HEK293 (cell line): Measurements from ENCODE around the gene USP33.

Experiments used
- CTCF ChIA-PET: fragments of 350-600 bp; formaldehyde crosslinking; extraction: SDS; loops from one replicate; lab custom pipeline; 2021; ENCODE audit warnings: antibody characterized with exemption; lab: Yijun Ruan, JAX
- POLR2A ChIA-PET: fragments of 300-600 bp; formaldehyde crosslinking; extraction: SDS; loops from one replicate; lab custom pipeline; 2020; ENCODE audit warnings: antibody characterized with exemption, inconsistent platforms; lab: Yijun Ruan, JAX
- H3K27ac ChIP-seq: fragments of 200-500 bp; sonication (Bioruptor generic); 2 replicates; pipeline ENCODE4 v1.5.1; 2014; ENCODE audit warnings: low read depth, low read length, control low read depth, inconsistent platforms; ENCODE audit errors: extremely low read depth
- H3K36me3 ChIP-seq, 2 experiments: fragments of 200-500 bp in 1 of 2; sonication (Bioruptor generic) in 1 of 2; 1 replicate in 1 of 2; 2 replicates in 1 of 2; pipeline ENCODE4 v1.5.1; 2014 to 2017; ENCODE audit warnings: inconsistent platforms in 2 of 2, low read length in 2 of 2; ENCODE audit not compliant: control insufficient read depth in 2 of 2, insufficient read depth in 1 of 2
- H3K4me1 ChIP-seq: fragments of 200-500 bp; sonication (Bioruptor generic); 2 replicates; pipeline ENCODE4 v1.5.1; 2014; ENCODE audit warnings: mild to moderate bottlenecking, low read length, inconsistent platforms; ENCODE audit not compliant: control insufficient read depth, insufficient read depth
- H3K4me3 ChIP-seq: 2 replicates; pipeline ENCODE4 v1.5.1; 2011; ENCODE audit warnings: low read depth, mild to moderate bottlenecking, control low read depth, low read length, moderate library complexity
- H3K9me3 ChIP-seq: fragments of 200-500 bp; sonication (Bioruptor generic); 2 replicates; pipeline ENCODE4 v1.5.1; 2014; ENCODE audit warnings: low read depth, low read length, inconsistent platforms; ENCODE audit not compliant: control insufficient read depth, insufficient read depth
- CTCF ChIP-seq: fragments of 450-650 bp; formaldehyde crosslinking; IDR thresholded peaks from 2 replicates; pipeline ENCODE4 v1.5.1; 2016; ENCODE audit warnings: missing biosample characterization, missing genetic modification characterization
- EGR2 ChIP-seq: fragments of 450-650 bp; formaldehyde crosslinking; IDR thresholded peaks from 2 replicates; pipeline ENCODE4 v1.5.1; 2016; ENCODE audit warnings: low read depth, missing biosample characterization, missing genetic modification characterization
- KLF7 ChIP-seq: fragments of 450-650 bp; formaldehyde crosslinking; IDR thresholded peaks from 2 replicates; pipeline ENCODE4 v1.5.1; 2016; ENCODE audit warnings: missing biosample characterization, missing genetic modification characterization, borderline replicate concordance
- SALL2 ChIP-seq: fragments of 450-650 bp; formaldehyde crosslinking; IDR thresholded peaks from 2 replicates; pipeline ENCODE4 v1.5.0; 2017; ENCODE audit warnings: missing biosample characterization, mild to moderate bottlenecking, missing genetic modification characterization, borderline replicate concordance
- TCF7L2 ChIP-seq: IDR thresholded peaks from 2 replicates; pipeline ENCODE4 v1.6.1; 2011; ENCODE audit warnings: low read depth, mild to moderate bottlenecking, inconsistent platforms, low read length, moderate library complexity, borderline replicate concordance
- TRIM28 ChIP-seq: IDR thresholded peaks from 2 replicates; pipeline ENCODE4 v1.6.1; 2011; ENCODE audit warnings: low read length, control low read depth, borderline replicate concordance
- ZBTB44 ChIP-seq: fragments of 450-650 bp; IDR thresholded peaks from 2 replicates; pipeline ENCODE4 v1.5.1; 2018; ENCODE audit warnings: missing biosample characterization, mild to moderate bottlenecking, missing genetic modification characterization
- ZNF112 ChIP-seq: fragments of 450-650 bp; formaldehyde crosslinking; IDR thresholded peaks from 2 replicates; pipeline ENCODE4 v1.5.0; 2017; ENCODE audit warnings: missing biosample characterization, missing genetic modification characterization
- ZNF148 ChIP-seq: fragments of 450-650 bp; formaldehyde crosslinking; IDR thresholded peaks from 2 replicates; pipeline ENCODE4 v1.5.0; 2017; ENCODE audit warnings: missing biosample characterization, missing genetic modification characterization, borderline replicate concordance
- ZNF155 ChIP-seq: fragments of 450-650 bp; formaldehyde crosslinking; IDR thresholded peaks from 2 replicates; pipeline ENCODE4 v1.5.1; 2016; ENCODE audit warnings: missing biosample characterization, missing genetic modification characterization
- ZNF157 ChIP-seq: fragments of 450-650 bp; formaldehyde crosslinking; IDR thresholded peaks from 2 replicates; pipeline ENCODE4 v1.5.1; 2016; ENCODE audit warnings: missing biosample characterization, missing genetic modification characterization
- ZNF169 ChIP-seq: fragments of 450-650 bp; formaldehyde crosslinking; IDR thresholded peaks from 2 replicates; pipeline ENCODE4 v1.5.1; 2016; ENCODE audit warnings: missing biosample characterization, missing genetic modification characterization
- ZNF184 ChIP-seq: fragments of 450-650 bp; IDR thresholded peaks from 2 replicates; pipeline ENCODE4 v1.5.1; 2018; ENCODE audit warnings: missing biosample characterization, mild to moderate bottlenecking, missing genetic modification characterization
- ZNF19 ChIP-seq: fragments of 450-650 bp; formaldehyde crosslinking; IDR thresholded peaks from 2 replicates; pipeline ENCODE4; 2016; ENCODE audit warnings: missing biosample characterization, missing genetic modification characterization, low read depth
- ZNF24 ChIP-seq: fragments of 450-650 bp; formaldehyde crosslinking; IDR thresholded peaks from 2 replicates; pipeline ENCODE4 v1.5.1; 2016; ENCODE audit warnings: missing biosample characterization, missing genetic modification characterization
- ZNF48 ChIP-seq: fragments of 450-650 bp; formaldehyde crosslinking; IDR thresholded peaks from 2 replicates; pipeline ENCODE4 v1.5.1; 2016; ENCODE audit warnings: missing biosample characterization, missing genetic modification characterization
- ZNF488 ChIP-seq: fragments of 450-650 bp; formaldehyde crosslinking; IDR thresholded peaks from 2 replicates; pipeline ENCODE4 v1.5.1; 2016; ENCODE audit warnings: missing biosample characterization, missing genetic modification characterization
- ZNF514 ChIP-seq: fragments of 450-650 bp; formaldehyde crosslinking; IDR thresholded peaks from 2 replicates; pipeline ENCODE4 v1.5.1; 2016; ENCODE audit warnings: missing biosample characterization, missing genetic modification characterization
- ZNF529 ChIP-seq: fragments of 450-650 bp; formaldehyde crosslinking; IDR thresholded peaks from 2 replicates; pipeline ENCODE4 v1.5.1; 2017; ENCODE audit warnings: missing genetic modification characterization, missing biosample characterization; ENCODE audit not compliant: insufficient replicate concordance
- ZNF555 ChIP-seq: fragments of 450-650 bp; formaldehyde crosslinking; conservative IDR thresholded peaks from 2 replicates; pipeline ENCODE4 v1.5.1; 2017; ENCODE audit warnings: missing biosample characterization, mild to moderate bottlenecking, missing genetic modification characterization, inconsistent platforms
- ZNF561 ChIP-seq: fragments of 450-650 bp; IDR thresholded peaks from 2 replicates; pipeline ENCODE4 v1.5.1; 2018; ENCODE audit warnings: missing biosample characterization, missing genetic modification characterization, borderline replicate concordance
- ZNF596 ChIP-seq: fragments of 450-650 bp; IDR thresholded peaks from 2 replicates; pipeline ENCODE4 v1.5.0; 2018; ENCODE audit warnings: missing biosample characterization, mild to moderate bottlenecking, missing genetic modification characterization, moderate library complexity
- ZNF610 ChIP-seq: fragments of 450-650 bp; formaldehyde crosslinking; IDR thresholded peaks from 2 replicates; pipeline ENCODE4 v1.5.1; 2016; ENCODE audit warnings: missing biosample characterization, missing genetic modification characterization, borderline replicate concordance
- ZNF654 ChIP-seq: fragments of 450-650 bp; formaldehyde crosslinking; IDR thresholded peaks from 2 replicates; pipeline ENCODE4 v1.5.1; 2016; ENCODE audit warnings: low read depth, missing biosample characterization, missing genetic modification characterization
- ZNF707 ChIP-seq: fragments of 450-650 bp; formaldehyde crosslinking; IDR thresholded peaks from 2 replicates; pipeline ENCODE4 v1.5.1; 2016; ENCODE audit warnings: missing biosample characterization, missing genetic modification characterization
- ZNF792 ChIP-seq: fragments of 450-650 bp; formaldehyde crosslinking; IDR thresholded peaks from 2 replicates; pipeline ENCODE4 v1.5.1; 2016; ENCODE audit warnings: missing biosample characterization, missing genetic modification characterization
- ZXDB ChIP-seq: fragments of 450-650 bp; formaldehyde crosslinking; IDR thresholded peaks from 2 replicates; pipeline ENCODE4 v1.5.1; 2016; ENCODE audit warnings: missing biosample characterization, missing genetic modification characterization
- TF ChIP-seq, protein P1 (sequence below): fragments of 450-650 bp; formaldehyde crosslinking; IDR thresholded peaks from 2 replicates; pipeline ENCODE4 v1.5.1; 2016; ENCODE audit warnings: missing biosample characterization, missing genetic modification characterization

Gene USP33

GRCh38 chr1:77739235-77739634 lies 20.4 kb downstream of the USP33 start:
- CTCF ChIA-PET, result interaction anchor here (0.6 to 1.0 kb wide), 4 partner anchors 86 to 231 kb away, joined by 3 read pairs; no protein-coding TSS in a partner anchor
- Histone ChIP-seq H3K36me3 (peaks cover 14 to 37% of the 10 kb centered on the region in 2 experiments), H3K4me3 (no peak overlapping the region), H3K9me3 (no peaks in the 10 kb centered on the region), H3K27ac (no peak overlapping the region), H3K4me1 (peaks cover 7% of the 10 kb centered on the region)
- POLR2A ChIA-PET, result no interaction called here
- TF ChIP-seq ZNF48, result no peak
- TF ChIP-seq ZNF184, result no peak
- no peak for TF ChIP-seq TCF7L2
- TF ChIP-seq ZNF112, result no peak
- TF ChIP-seq ZNF610 (tag by site-specific recombination), result no peak
- TF ChIP-seq ZNF148 (tag by site-specific recombination), result no peak
- no peak for TF ChIP-seq ZNF529 (tag by site-specific recombination)
- no peak for TF ChIP-seq CTCF (tag by site-specific recombination)
- TF ChIP-seq SALL2, result no peak
- no peak for TF ChIP-seq ZNF514 (tag by site-specific recombination)
- TF ChIP-seq ZNF19 (tag by site-specific recombination), result no peak
- no peak for TF ChIP-seq ZNF555 (tag by site-specific recombination)
- TF ChIP-seq ZNF707 (tag by site-specific recombination), result no peak
- no peak for TF ChIP-seq ZNF488 (tag by site-specific recombination)
- no peak for TF ChIP-seq ZNF157 (tag by site-specific recombination)
- TF ChIP-seq ZNF654, result no peak
- TF ChIP-seq ZXDB (tag by site-specific recombination), result no peak
- TF ChIP-seq, all 188 proteins: peak for 0

DNA sequence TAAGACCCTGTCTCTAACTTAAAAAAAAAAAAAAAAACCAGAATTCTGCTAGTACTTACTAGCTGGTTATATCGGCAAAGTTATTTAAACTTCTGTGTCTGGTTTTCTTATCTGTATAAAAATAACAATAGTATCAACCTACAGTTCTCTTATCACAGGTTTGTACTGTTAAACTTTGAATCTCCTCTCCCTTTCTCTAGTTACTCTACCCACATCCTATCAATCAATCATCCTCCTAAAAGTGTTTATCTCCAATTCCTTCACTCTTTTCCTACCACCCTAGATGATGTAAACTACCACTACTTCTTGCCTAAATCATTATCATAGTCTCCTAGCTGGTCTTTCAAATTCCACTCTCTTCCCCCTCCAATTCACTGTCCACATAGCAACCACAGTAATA lies 27.6 kb downstream of the USP33 start:
- Histone ChIP-seq H3K4me1 (no peaks in the 10 kb centered on the region), H3K4me3 (no peak overlapping the region), H3K27ac (no peak overlapping the region), H3K9me3 (no peaks in the 10 kb centered on the region), H3K36me3 (peaks cover 22 to 29% of the 10 kb centered on the region in 2 experiments)
- TF ChIP-seq ZNF596 (tag by site-specific recombination) (no peak), ZNF155 (tag by site-specific recombination) (no peak), ZBTB44 (no peak), EGR2 (tag by site-specific recombination) (peak; percentile 60; the same call in 1 of the 2 replicates), ZXDB (tag by site-specific recombination) (peak; percentile 34; the same call in 1 of the 2 replicates), ZNF561 (tag by site-specific recombination) (no peak), TRIM28 (no peak), ZNF169 (tag by site-specific recombination) (no peak), KLF7 (tag by site-specific recombination) (no peak), ZNF24 (tag by site-specific recombination) (no peak), ZNF792 (tag by site-specific recombination) (no peak)
- TF ChIP-seq, protein P1, sequence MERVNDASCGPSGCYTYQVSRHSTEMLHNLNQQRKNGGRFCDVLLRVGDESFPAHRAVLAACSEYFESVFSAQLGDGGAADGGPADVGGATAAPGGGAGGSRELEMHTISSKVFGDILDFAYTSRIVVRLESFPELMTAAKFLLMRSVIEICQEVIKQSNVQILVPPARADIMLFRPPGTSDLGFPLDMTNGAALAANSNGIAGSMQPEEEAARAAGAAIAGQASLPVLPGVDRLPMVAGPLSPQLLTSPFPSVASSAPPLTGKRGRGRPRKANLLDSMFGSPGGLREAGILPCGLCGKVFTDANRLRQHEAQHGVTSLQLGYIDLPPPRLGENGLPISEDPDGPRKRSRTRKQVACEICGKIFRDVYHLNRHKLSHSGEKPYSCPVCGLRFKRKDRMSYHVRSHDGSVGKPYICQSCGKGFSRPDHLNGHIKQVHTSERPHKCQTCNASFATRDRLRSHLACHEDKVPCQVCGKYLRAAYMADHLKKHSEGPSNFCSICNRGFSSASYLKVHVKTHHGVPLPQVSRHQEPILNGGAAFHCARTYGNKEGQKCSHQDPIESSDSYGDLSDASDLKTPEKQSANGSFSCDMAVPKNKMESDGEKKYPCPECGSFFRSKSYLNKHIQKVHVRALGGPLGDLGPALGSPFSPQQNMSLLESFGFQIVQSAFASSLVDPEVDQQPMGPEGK (tag by site-specific recombination), result no peak
- CTCF ChIA-PET, result interaction anchor here (0.8 kb wide), 1 partner anchor 18 kb away, joined by 3 read pairs; no protein-coding TSS in a partner anchor
- POLR2A ChIA-PET, result no interaction called here
